Suprapubic skin (tissue), 4 donors: ENCODE data around the gene DMAC2L. TPM values are rescaled to one million over a fixed set of nuclear protein-coding genes. Genes with fewer than 3 reads are reported as not detected.
"Not testable (repeated sequence)": the region's sequence is repeated elsewhere in the genome, so short reads cannot be mapped to it uniquely, and the experiment has no call there.

Experiments
- DNase-seq, 2 donors: peaks; one replicate each; pipeline ENCODE4 v3.0.0-alpha.2; 2019; ENCODE audit warnings: low spot score in 2 of 2
- H3K27ac ChIP-seq: fragments of 200-600 bp; sonication (generic); one replicate; pipeline ENCODE4 v1.5.1; 2019
- H3K27me3 ChIP-seq: fragments of 200-600 bp; sonication (generic); one replicate; pipeline ENCODE4 v1.5.1; 2019
- H3K36me3 ChIP-seq: fragments of 200-600 bp; sonication (generic); one replicate; pipeline ENCODE4 v1.5.1; 2019
- H3K4me1 ChIP-seq: fragments of 200-600 bp; sonication (generic); one replicate; pipeline ENCODE4 v1.5.1; 2019
- H3K4me3 ChIP-seq: fragments of 200-600 bp; sonication (generic); one replicate; pipeline ENCODE4 v1.5.1; 2019; ENCODE audit warnings: mild to moderate bottlenecking
- H3K9me3 ChIP-seq: fragments of 200-600 bp; sonication (generic); one replicate; pipeline ENCODE4 v1.5.1; 2019
- EP300 ChIP-seq: sonication (generic); formaldehyde crosslinking; IDR thresholded peaks from one replicate; pipeline ENCODE4 v1.6.1; 2017; ENCODE audit warnings: antibody characterized with exemption
- POLR2A ChIP-seq, 2 donors: fragments of 450-650 bp; IDR thresholded peaks; one replicate each; pipeline ENCODE4 v1.6.1; 2017; ENCODE audit warnings: antibody characterized with exemption in 2 of 2, mild to moderate bottlenecking in 2 of 2, moderate library complexity in 2 of 2
- POLR2AphosphoS5 ChIP-seq, 3 donors: sonication (generic); formaldehyde crosslinking; IDR thresholded peaks; one replicate each; pipeline ENCODE4 v1.6.1; 2017; ENCODE audit warnings: antibody characterized with exemption in 3 of 3
- WGBS: methylation state at CpG from one replicate; pipeline ENCODE4 v1.1.5; 2018; 5-methylcytosine and 5-hydroxymethylcytosine counted together
- total RNA-seq, 4 donors: library from RNA; depleted of rRNA; stranded (reverse); fragments of >200 nt; gene quantifications; one replicate each; pipeline ENCODE4 v1.1.0, GENCODE V29; 2016
- TF ChIP-seq, protein P1 (sequence below), 2 donors: fragments of 200-600 bp in 1 of 2; fragments of 450-650 bp in 1 of 2; sonication (generic) in 1 of 2; IDR thresholded peaks; one replicate each; pipeline ENCODE4 v1.5.1; 2016 to 2019; ENCODE audit warnings: antibody characterized with exemption in 2 of 2, mild to moderate bottlenecking in 1 of 2, moderate library complexity in 1 of 2

DMAC2L gene
- total RNA-seq, 4 donors from 2014 or later, result 11.6 to 20.5 (median 18.3) TPM

DNA sequence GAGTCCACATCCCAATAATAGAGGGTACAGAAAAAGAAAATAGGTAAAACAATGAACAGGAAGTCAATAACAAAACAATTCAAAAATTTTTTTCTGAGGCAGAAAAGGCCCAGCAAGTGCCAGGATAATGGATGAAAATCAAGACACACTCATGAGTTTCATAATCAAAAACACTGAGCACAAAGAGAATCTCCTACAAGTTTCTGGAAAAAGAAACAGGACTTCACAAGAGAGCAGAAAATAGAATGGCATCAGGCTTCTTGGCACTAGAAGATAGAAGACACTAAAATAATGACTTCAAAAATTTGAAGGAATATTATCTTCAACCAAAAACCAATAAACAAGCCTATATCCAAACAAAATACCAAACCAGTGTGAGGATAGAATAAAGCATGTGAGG lies 36.8 kb downstream of the DMAC2L start:
- Histone ChIP-seq H3K9me3 (no peaks in the 10 kb centered on the region), H3K27ac (no peak overlapping the region), H3K4me3 (no peak overlapping the region), H3K4me1 (peaks cover 19% of the 10 kb centered on the region), H3K27me3 (no peaks in the 10 kb centered on the region), H3K36me3 (no peaks in the 10 kb centered on the region)
- DNase-seq, result no peak
- TF ChIP-seq POLR2A (IDR thresholded peaks at IDR 0.05), result no peak
- no peak for TF ChIP-seq EP300
- TF ChIP-seq POLR2AphosphoS5 (IDR thresholded peaks at IDR 0.05), result no peak
- TF ChIP-seq, protein P1, sequence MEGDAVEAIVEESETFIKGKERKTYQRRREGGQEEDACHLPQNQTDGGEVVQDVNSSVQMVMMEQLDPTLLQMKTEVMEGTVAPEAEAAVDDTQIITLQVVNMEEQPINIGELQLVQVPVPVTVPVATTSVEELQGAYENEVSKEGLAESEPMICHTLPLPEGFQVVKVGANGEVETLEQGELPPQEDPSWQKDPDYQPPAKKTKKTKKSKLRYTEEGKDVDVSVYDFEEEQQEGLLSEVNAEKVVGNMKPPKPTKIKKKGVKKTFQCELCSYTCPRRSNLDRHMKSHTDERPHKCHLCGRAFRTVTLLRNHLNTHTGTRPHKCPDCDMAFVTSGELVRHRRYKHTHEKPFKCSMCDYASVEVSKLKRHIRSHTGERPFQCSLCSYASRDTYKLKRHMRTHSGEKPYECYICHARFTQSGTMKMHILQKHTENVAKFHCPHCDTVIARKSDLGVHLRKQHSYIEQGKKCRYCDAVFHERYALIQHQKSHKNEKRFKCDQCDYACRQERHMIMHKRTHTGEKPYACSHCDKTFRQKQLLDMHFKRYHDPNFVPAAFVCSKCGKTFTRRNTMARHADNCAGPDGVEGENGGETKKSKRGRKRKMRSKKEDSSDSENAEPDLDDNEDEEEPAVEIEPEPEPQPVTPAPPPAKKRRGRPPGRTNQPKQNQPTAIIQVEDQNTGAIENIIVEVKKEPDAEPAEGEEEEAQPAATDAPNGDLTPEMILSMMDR (IDR thresholded peaks at IDR 0.05), result no peak

DNA sequence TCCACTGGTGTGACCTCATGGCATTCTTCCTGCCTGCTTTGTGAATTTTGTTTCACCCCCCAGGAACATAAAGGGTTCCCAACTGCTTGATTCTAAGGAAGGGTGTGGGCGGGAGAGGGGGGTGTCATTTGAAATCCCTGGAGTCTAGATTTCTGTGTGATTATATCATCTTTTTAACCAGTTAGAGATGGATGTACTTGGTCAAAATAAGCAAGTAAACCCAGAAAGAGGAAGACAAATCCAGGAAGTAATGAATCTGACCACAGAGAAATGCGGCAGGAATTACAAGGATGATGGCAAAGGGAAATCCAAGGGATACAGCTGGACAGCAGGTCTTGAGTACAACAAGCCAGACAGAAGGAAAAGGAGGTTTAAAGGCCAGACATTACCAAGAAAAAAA lies 38.9 kb downstream of the DMAC2L start:
- DNase-seq, result no peak
- no peak for TF ChIP-seq POLR2A (IDR thresholded peaks at IDR 0.05)
- TF ChIP-seq EP300, result no peak
- TF ChIP-seq POLR2AphosphoS5 (IDR thresholded peaks at IDR 0.05), result no peak
- TF ChIP-seq, protein P1 (IDR thresholded peaks at IDR 0.05), result no peak
- H3K4me3 ChIP-seq, result no peak overlapping the region
- no peaks in the 10 kb centered on the region for H3K36me3 ChIP-seq
- no peak overlapping the region for H3K27ac ChIP-seq
- WGBS, result 71% methylated on average over 2 of the region's 2 CpGs
- peaks cover 6% of the 10 kb centered on the region for H3K4me1 ChIP-seq
- H3K9me3 ChIP-seq, result no peaks in the 10 kb centered on the region
- H3K27me3 ChIP-seq, result no peaks in the 10 kb centered on the region

DNA sequence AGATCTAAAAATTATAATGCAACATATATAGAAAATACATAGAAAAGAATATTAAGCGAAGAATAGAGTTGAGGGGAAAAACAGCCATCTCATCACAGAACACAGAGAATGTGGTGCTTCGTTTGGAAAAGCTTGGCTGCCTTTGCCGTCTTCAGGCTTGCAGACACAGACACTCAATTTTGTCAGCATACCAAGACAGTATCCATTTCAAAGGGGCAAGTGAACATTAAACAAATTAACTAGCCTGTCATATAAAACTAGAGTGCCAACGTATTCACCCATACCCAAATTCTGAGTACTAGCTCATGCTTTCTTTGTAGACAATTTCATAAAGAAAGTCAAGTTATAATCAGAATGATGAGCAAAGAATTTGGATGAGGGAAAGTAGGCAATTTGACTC lies 40.5 kb downstream of the DMAC2L start:
- TF ChIP-seq, protein P1 (IDR thresholded peaks at IDR 0.05), result no peak
- TF ChIP-seq EP300 (no peak), POLR2A (IDR thresholded peaks at IDR 0.05) (no peak), POLR2AphosphoS5 (IDR thresholded peaks at IDR 0.05) (no peak)
- no peaks in the 10 kb centered on the region for H3K9me3 ChIP-seq
- 60% methylated on average over 4 of the region's 4 CpGs for WGBS
- no peak overlapping the region for H3K27ac ChIP-seq
- H3K4me1 ChIP-seq, result peaks cover 6% of the 10 kb centered on the region
- DNase-seq, result no peak
- no peak overlapping the region for H3K4me3 ChIP-seq
- no peaks in the 10 kb centered on the region for H3K36me3 ChIP-seq
- no peaks in the 10 kb centered on the region for H3K27me3 ChIP-seq

DNA sequence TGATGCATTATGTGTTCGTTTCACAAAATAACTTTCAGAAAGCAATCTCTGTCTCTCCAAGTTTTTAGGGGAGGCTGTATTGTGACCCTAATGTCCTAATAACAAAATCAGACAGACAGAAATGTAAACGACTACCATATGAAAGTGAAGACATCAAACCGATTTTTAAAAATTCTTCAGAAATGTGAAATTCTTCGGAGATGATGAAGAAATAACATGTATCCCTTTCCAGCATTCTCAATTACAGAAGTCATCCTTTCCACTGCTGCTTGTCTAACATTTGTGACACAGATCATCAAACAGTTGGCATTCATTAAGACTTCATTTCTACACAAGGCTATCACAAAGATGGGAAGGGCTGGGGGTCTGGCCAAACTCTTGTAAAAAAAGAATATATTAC lies 41.0 kb downstream of the DMAC2L start:
- no peak overlapping the region for H3K4me3 ChIP-seq
- H3K4me1 ChIP-seq, result peaks cover 4% of the 10 kb centered on the region
- H3K36me3 ChIP-seq, result no peaks in the 10 kb centered on the region
- H3K27ac ChIP-seq, result no peak overlapping the region
- TF ChIP-seq POLR2AphosphoS5 (IDR thresholded peaks at IDR 0.05), result no peak
- no peak for TF ChIP-seq POLR2A (IDR thresholded peaks at IDR 0.05)
- no peaks in the 10 kb centered on the region for H3K27me3 ChIP-seq
- no peaks in the 10 kb centered on the region for H3K9me3 ChIP-seq
- DNase-seq, result no peak
- 72% methylated on average over 4 of the region's 4 CpGs for WGBS

DNA sequence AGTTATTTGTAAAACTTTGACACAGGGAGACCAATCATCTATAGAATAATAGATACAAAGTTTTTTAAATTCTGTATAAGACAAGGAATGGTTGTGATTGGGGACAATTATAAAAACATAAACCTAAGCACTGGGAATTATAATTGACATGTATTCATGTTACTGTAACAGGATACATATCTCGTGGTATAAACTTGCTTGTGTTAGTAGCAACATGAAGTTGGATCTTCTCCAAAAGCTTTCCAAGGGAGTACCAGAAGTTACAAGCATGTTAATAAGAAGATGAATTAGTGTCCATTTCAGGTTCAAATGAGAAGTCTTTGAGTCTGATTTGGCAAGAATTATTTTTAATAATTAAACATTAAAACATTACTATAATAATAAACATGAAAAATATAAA lies 42.4 kb downstream of the DMAC2L start:
- Histone ChIP-seq H3K27me3 (no peaks in the 10 kb centered on the region), H3K9me3 (no peaks in the 10 kb centered on the region), H3K36me3 (no peaks in the 10 kb centered on the region), H3K4me3 (no peak overlapping the region), H3K4me1 (no peaks in the 10 kb centered on the region), H3K27ac (no peak overlapping the region)
- WGBS, result 0% methylated on average over 1 of the region's 1 CpG
- no peak for TF ChIP-seq EP300
- TF ChIP-seq, protein P1 (IDR thresholded peaks at IDR 0.05), result no peak
- no peak for TF ChIP-seq POLR2A (IDR thresholded peaks at IDR 0.05)
- no peak for TF ChIP-seq POLR2AphosphoS5 (IDR thresholded peaks at IDR 0.05)
- DNase-seq, result no peak

DNA sequence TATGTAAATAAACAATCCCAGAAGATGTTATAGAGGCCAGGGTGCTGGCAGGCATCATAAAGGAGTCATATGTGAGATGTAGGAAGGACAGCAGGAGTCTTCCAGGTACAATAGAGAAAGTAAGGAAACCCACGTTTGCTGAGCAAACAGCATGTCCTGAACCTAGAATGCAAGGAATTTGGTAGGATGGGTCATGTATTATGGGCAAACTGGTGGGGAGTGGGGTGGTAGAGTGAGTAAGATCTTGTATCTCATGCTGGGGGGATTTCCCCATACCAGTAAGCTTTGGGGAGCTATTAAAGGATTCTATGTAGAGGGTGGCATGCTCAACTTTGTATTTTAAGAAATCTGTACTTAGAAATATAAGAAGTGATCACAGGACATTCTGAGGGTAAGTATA lies 43.6 kb downstream of the DMAC2L start:
- no peak overlapping the region for H3K27ac ChIP-seq
- no peaks in the 10 kb centered on the region for H3K36me3 ChIP-seq
- H3K4me1 ChIP-seq, result no peaks in the 10 kb centered on the region
- TF ChIP-seq EP300, result no peak
- TF ChIP-seq, protein P1 (IDR thresholded peaks at IDR 0.05), result no peak
- TF ChIP-seq POLR2AphosphoS5 (IDR thresholded peaks at IDR 0.05), result no peak
- no peak for TF ChIP-seq POLR2A (IDR thresholded peaks at IDR 0.05)
- no peaks in the 10 kb centered on the region for H3K27me3 ChIP-seq
- no peaks in the 10 kb centered on the region for H3K9me3 ChIP-seq
- 88% methylated on average over 1 of the region's 1 CpG for WGBS
- no peak overlapping the region for H3K4me3 ChIP-seq
- no peak for DNase-seq

DNA sequence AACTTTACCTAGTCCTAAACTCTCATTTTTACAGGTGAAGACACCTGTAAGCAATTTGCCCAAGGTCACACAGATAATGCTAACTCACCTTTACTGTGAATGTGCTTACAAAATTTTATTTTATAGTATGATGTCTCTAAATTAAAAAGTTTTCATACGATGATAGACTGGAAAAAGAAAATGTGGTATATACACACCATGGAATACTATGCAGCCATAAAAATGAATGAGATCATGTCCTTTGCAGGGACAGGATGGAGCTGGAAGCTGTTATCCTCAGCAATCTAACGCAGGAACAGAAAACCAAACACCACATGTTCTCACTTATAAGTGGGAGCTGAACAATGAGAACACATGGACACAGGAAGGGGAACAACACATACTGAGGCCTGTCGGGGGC lies 44.2 kb downstream of the DMAC2L start:
- DNase-seq, H3K9me3 ChIP-seq, H3K4me1 ChIP-seq, H3K36me3 ChIP-seq, H3K27ac ChIP-seq, H3K4me3 ChIP-seq, H3K27me3 ChIP-seq: not testable (repeated sequence)
- WGBS, result 70% methylated on average over 3 of the region's 3 CpGs
